ENCODE data around the gene BCKDK. TPM values are rescaled to one million over a fixed set of nuclear protein-coding genes. Genes with fewer than 3 reads are reported as not detected.

Gene BCKDK
- total and polyA plus RNA-seq, 2 of the 13 experiments (the other 11 are each of a cell fraction or from before 2014, with no cell fraction given): 24.9 to 42.6 TPM

GRCh38 chr16:31093132-31093703 lies 15.0 kb upstream of the BCKDK start (continued):
- no peak for TF ChIP-seq ZNF616 (CRISPR knock-in tag; IDR thresholded peaks at IDR 0.05; ENCODE audit: low read depth)
- TF ChIP-seq GTF3A (CRISPR knock-in tag; conservative IDR thresholded peaks at IDR 0.05): no peak
- no peak for TF ChIP-seq ZFP1 (CRISPR knock-in tag; IDR thresholded peaks at IDR 0.05)
- TF ChIP-seq CEBPG (CRISPR knock-in tag; IDR thresholded peaks at IDR 0.05): no peak
- TF ChIP-seq ZSCAN5A (CRISPR knock-in tag; IDR thresholded peaks at IDR 0.05; ENCODE audit: borderline replicate concordance): no peak
- TF ChIP-seq MTA3 (CRISPR knock-in tag; IDR thresholded peaks at IDR 0.05): no peak
- no peak for TF ChIP-seq HIC2 (CRISPR knock-in tag; IDR thresholded peaks at IDR 0.05; ENCODE audit: low read depth)
- TF ChIP-seq TBP (CRISPR knock-in tag; IDR thresholded peaks at IDR 0.05): no peak
- peak; percentile 63 for TF ChIP-seq MAX (IDR thresholded peaks at IDR 0.05)
- TF ChIP-seq ZNF879 (CRISPR knock-in tag; IDR thresholded peaks at IDR 0.05): no peak
- no peak for TF ChIP-seq ZNF33A (CRISPR knock-in tag; IDR thresholded peaks at IDR 0.05; ENCODE audit: borderline replicate concordance)
- peak; percentile 35; the same call in 1 of the 2 replicates for TF ChIP-seq KDM5B (CRISPR knock-in tag; IDR thresholded peaks at IDR 0.05; ENCODE audit: borderline replicate concordance)
- TF ChIP-seq ZNF615 (CRISPR knock-in tag; IDR thresholded peaks at IDR 0.05; ENCODE audit: borderline replicate concordance): no peak
- TF ChIP-seq MYC (CRISPR knock-in tag; IDR thresholded peaks at IDR 0.05; ENCODE audit: borderline replicate concordance): peak; percentile 64
- no peak for TF ChIP-seq ZBTB38 (CRISPR knock-in tag; IDR thresholded peaks at IDR 0.05)
- no peak for TF ChIP-seq KDM1A (CRISPR knock-in tag; IDR thresholded peaks at IDR 0.05)
- TF ChIP-seq SOX6 (IDR thresholded peaks at IDR 0.05): no peak
- peak; percentile 71 for TF ChIP-seq SOX6 (CRISPR knock-in tag; IDR thresholded peaks at IDR 0.05)
- TF ChIP-seq ZNF816 (CRISPR knock-in tag; IDR thresholded peaks at IDR 0.05; ENCODE audit: borderline replicate concordance): no peak
- TF ChIP-seq EHMT2 (IDR thresholded peaks at IDR 0.05; ENCODE audit: borderline replicate concordance, low read depth, low read length): no peak
- no peak for TF ChIP-seq ZNF761 (CRISPR knock-in tag; conservative IDR thresholded peaks at IDR 0.05)
- no peak for TF ChIP-seq PCBP1 (IDR thresholded peaks at IDR 0.05; ENCODE audit: borderline replicate concordance, low read depth, low read length)
- TF ChIP-seq EP300 (IDR thresholded peaks at IDR 0.05; ENCODE audit: low read depth in 2 of 2, low read length in 2 of 2): no peak
- TF ChIP-seq EP300 (CRISPR knock-in tag; IDR thresholded peaks at IDR 0.05; ENCODE audit: borderline replicate concordance): no peak
- no peak for TF ChIP-seq FOXP4 (CRISPR knock-in tag; IDR thresholded peaks at IDR 0.05)
- no peak for TF ChIP-seq SMAD9 (CRISPR knock-in tag; IDR thresholded peaks at IDR 0.05)
- TF ChIP-seq ZFY (CRISPR knock-in tag; IDR thresholded peaks at IDR 0.05): peak; percentile 56
- TF ChIP-seq ARNT2 (CRISPR knock-in tag; IDR thresholded peaks at IDR 0.05; ENCODE audit: low read depth): peak; percentile 32; the same call in 1 of the 2 replicates
- no peak for TF ChIP-seq HMG20A (CRISPR knock-in tag; IDR thresholded peaks at IDR 0.05; ENCODE audit: borderline replicate concordance)
